Measurements from ENCODE around the gene RAB7A. TPM values are rescaled to one million over a fixed set of nuclear protein-coding genes. Genes with fewer than 3 reads are reported as not detected.

RAB7A gene
- total and polyA plus RNA-seq, 10 of the 15 experiments (the other 5 are each of a cell fraction or from before 2014, with no cell fraction given), result 40.3 to 212 (median 160) TPM

GRCh38 chr3:128775241-128775640, 49.3 kb downstream of the RAB7A start:
- FAIRE-seq (no peak), DNase-seq (ENCODE audit: low read depth, low spot score) (no peak), ATAC-seq (no peak)
- Histone ChIP-seq H3K4me1 (ENCODE audit: control insufficient read depth, insufficient read depth, low read length) (peaks cover 23% of the 10 kb centered on the region), H3K4me2 (ENCODE audit: control insufficient read depth, insufficient read depth) (no peak overlapping the region), H3K4me3 (no peak overlapping the region), H4K20me1 (ENCODE audit: control insufficient read depth, insufficient read depth) (no peaks in the 10 kb centered on the region), H3K79me2 (ENCODE audit: control insufficient read depth, insufficient read depth, low read length) (peaks cover 70% of the 10 kb centered on the region), H3K27me3 (replicated peaks in 1 of 2; ENCODE audit: control insufficient read depth in 2 of 2, insufficient read depth in 2 of 2, low read length in 1 of 2) (no peaks in the 10 kb centered on the region), H3K36me3 (ENCODE audit: control insufficient read depth in 2 of 2, insufficient read depth in 2 of 2, low read length in 1 of 2) (peaks cover 2 to 4% of the 10 kb centered on the region in 2 experiments; a peak in 2 of 4 replicates), H2AFZ (ENCODE audit: control insufficient read depth, low read depth, low read length) (no peak overlapping the region), H3K9me3 (replicated peaks; ENCODE audit: control insufficient read depth, insufficient read depth, low read length) (no peaks in the 10 kb centered on the region), H3K27ac (ENCODE audit: control insufficient read depth, insufficient read depth) (no peak overlapping the region), H3K9ac (ENCODE audit: control insufficient read depth, insufficient read depth, low read length) (no peak overlapping the region)
- ChIA-PET RAD21 (ENCODE audit: unreplicated experiment) (no interaction called here), SMC1A (ENCODE audit: uncharacterized antibody, unreplicated experiment) (no interaction called here), POLR2A (no interaction called here), CTCF (no interaction called here)
- no TSS peak for BruUV-seq (replicated peaks)
- in situ Hi-C loops (cut with MboI) (no loop called here), intact Hi-C loops (cut with micrococcal nuclease; ENCODE audit: unreplicated experiment) (no loop called here)
- no peak for TF ChIP-seq MTA2 (IDR thresholded peaks at IDR 0.05; ENCODE audit: low read depth)
- WGBS (ENCODE audit: insufficient coverage, insufficient replicate concordance, low lambda C conversion rate, missing lambda C conversion rate), result 71% methylated on average over 3 of the region's 3 CpGs

GRCh38 chr3:128775906-128776542, 50.0 kb downstream of the RAB7A start:
- ChIA-PET RAD21 (ENCODE audit: unreplicated experiment) (interaction anchor here (1.5 kb wide), 1 partner anchor 96 kb away, joined by 3 read pairs; no protein-coding TSS in a partner anchor), SMC1A (ENCODE audit: uncharacterized antibody, unreplicated experiment) (no interaction called here), CTCF (interaction anchor here (1.6 kb wide), 1 partner anchor 158 kb away, joined by 3 read pairs; no protein-coding TSS in a partner anchor), POLR2A (no interaction called here)
- H3K4me1 ChIP-seq (ENCODE audit: control insufficient read depth, insufficient read depth, low read length), result peaks cover 23% of the 10 kb centered on the region
- no peak overlapping the region for H3K27ac ChIP-seq (ENCODE audit: control insufficient read depth, insufficient read depth)
- no peak overlapping the region for H3K4me2 ChIP-seq (ENCODE audit: control insufficient read depth, insufficient read depth)
- no peak for DNase-seq (ENCODE audit: low read depth, low spot score)
- H3K4me3 ChIP-seq, result no peak overlapping the region
- peaks cover 72% of the 10 kb centered on the region for H3K79me2 ChIP-seq (ENCODE audit: control insufficient read depth, insufficient read depth, low read length)
- in situ Hi-C loops (cut with MboI), result no loop called here
- peaks cover 2 to 4% of the 10 kb centered on the region in 2 experiments; a peak in 2 of 4 replicates for H3K36me3 ChIP-seq (ENCODE audit: control insufficient read depth in 2 of 2, insufficient read depth in 2 of 2, low read length in 1 of 2)
- no peaks in the 10 kb centered on the region for H3K27me3 ChIP-seq (replicated peaks in 1 of 2; ENCODE audit: control insufficient read depth in 2 of 2, insufficient read depth in 2 of 2, low read length in 1 of 2)
- intact Hi-C loops (cut with micrococcal nuclease; ENCODE audit: unreplicated experiment), result no loop called here
- 100% methylated on average over 3 of the region's 3 CpGs for WGBS (ENCODE audit: insufficient coverage, insufficient replicate concordance, low lambda C conversion rate, missing lambda C conversion rate)
- no peak overlapping the region for H3K9ac ChIP-seq (ENCODE audit: control insufficient read depth, insufficient read depth, low read length)
- no peak overlapping the region for H2AFZ ChIP-seq (ENCODE audit: control insufficient read depth, low read depth, low read length)
- no peak for ATAC-seq
- H3K9me3 ChIP-seq (replicated peaks; ENCODE audit: control insufficient read depth, insufficient read depth, low read length), result no peaks in the 10 kb centered on the region
- BruUV-seq (replicated peaks), result no TSS peak
- H4K20me1 ChIP-seq (ENCODE audit: control insufficient read depth, insufficient read depth), result no peaks in the 10 kb centered on the region; the same call in 1 of the 2 replicates
- FAIRE-seq, result no peak
- no peak for TF ChIP-seq CEBPZ (IDR thresholded peaks at IDR 0.05; ENCODE audit: low read depth, low read length)
- TF ChIP-seq ZZZ3 (IDR thresholded peaks at IDR 0.05; ENCODE audit: control insufficient read depth, insufficient read length, low read depth), result no peak
- TF ChIP-seq POLR2AphosphoS5 (IDR thresholded peaks at IDR 0.05; ENCODE audit: low read length), result no peak
- TF ChIP-seq, protein P1, sequence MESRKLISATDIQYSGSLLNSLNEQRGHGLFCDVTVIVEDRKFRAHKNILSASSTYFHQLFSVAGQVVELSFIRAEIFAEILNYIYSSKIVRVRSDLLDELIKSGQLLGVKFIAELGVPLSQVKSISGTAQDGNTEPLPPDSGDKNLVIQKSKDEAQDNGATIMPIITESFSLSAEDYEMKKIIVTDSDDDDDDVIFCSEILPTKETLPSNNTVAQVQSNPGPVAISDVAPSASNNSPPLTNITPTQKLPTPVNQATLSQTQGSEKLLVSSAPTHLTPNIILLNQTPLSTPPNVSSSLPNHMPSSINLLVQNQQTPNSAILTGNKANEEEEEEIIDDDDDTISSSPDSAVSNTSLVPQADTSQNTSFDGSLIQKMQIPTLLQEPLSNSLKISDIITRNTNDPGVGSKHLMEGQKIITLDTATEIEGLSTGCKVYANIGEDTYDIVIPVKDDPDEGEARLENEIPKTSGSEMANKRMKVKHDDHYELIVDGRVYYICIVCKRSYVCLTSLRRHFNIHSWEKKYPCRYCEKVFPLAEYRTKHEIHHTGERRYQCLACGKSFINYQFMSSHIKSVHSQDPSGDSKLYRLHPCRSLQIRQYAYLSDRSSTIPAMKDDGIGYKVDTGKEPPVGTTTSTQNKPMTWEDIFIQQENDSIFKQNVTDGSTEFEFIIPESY (IDR thresholded peaks at IDR 0.05), result no peak
- no peak for TF ChIP-seq ZNF274 (IDR thresholded peaks at IDR 0.05; ENCODE audit: insufficient read depth, insufficient read length)
- TF ChIP-seq MEF2B (IDR thresholded peaks at IDR 0.05; ENCODE audit: partially characterized antibody, poor library complexity, severe bottlenecking), result no peak
- TF ChIP-seq, protein P2, sequence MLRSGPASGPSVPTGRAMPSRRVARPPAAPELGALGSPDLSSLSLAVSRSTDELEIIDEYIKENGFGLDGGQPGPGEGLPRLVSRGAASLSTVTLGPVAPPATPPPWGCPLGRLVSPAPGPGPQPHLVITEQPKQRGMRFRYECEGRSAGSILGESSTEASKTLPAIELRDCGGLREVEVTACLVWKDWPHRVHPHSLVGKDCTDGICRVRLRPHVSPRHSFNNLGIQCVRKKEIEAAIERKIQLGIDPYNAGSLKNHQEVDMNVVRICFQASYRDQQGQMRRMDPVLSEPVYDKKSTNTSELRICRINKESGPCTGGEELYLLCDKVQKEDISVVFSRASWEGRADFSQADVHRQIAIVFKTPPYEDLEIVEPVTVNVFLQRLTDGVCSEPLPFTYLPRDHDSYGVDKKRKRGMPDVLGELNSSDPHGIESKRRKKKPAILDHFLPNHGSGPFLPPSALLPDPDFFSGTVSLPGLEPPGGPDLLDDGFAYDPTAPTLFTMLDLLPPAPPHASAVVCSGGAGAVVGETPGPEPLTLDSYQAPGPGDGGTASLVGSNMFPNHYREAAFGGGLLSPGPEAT (IDR thresholded peaks at IDR 0.05; ENCODE audit: low read depth), result no peak
- TF ChIP-seq LARP7 (IDR thresholded peaks at IDR 0.05), result no peak

Measured in GM12878 (cell line).